GM23248 (cell line): ENCODE results near the gene USP6NL.

Experiments used
- EZH2 ChIP-seq: fragments of 200-600 bp; sonication (generic); IDR thresholded peaks from 2 replicates; pipeline ENCODE4 v1.6.1; 2018; ENCODE audit warnings: antibody characterized with exemption, mild to moderate bottlenecking; ENCODE audit not compliant: insufficient read depth, poor library complexity, severe bottlenecking
- EZH2phosphoT487 ChIP-seq: fragments of 200-600 bp; sonication (generic); IDR thresholded peaks from 2 replicates; pipeline ENCODE4 v1.6.1; 2018; ENCODE audit warnings: antibody characterized with exemption, moderate library complexity, mild to moderate bottlenecking, low read depth; ENCODE audit not compliant: insufficient read depth

DNA sequence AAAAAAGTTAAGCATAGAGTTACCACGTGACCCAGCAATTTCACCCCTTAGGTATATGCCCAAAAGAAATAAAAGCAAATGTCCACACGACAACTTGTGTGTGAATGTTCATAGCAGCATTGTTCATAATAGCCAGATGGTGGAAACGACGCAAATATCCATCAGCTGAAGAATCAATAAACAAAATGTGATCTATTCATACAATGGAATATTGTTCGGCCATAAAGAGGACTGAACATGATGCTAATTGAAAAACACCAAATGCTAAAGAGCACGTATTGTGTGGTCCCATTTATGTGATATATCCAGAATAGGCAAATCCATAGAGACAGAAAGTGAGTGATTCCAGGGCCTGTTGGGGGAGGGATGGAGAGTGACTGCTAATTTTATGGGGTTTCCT, 18.3 kb upstream of the USP6NL start:
- TF ChIP-seq EZH2, result no peak
- TF ChIP-seq EZH2phosphoT487, result no peak
